MM.1S (cell line): ENCODE results near the gene DDX10.
"Not testable (repeated sequence)": the region's sequence is repeated elsewhere in the genome, so short reads cannot be mapped to it uniquely, and the experiment has no call there.

ENCODE experiments used
- DNase-seq: peaks from one replicate; pipeline ENCODE4 v3.0.0-alpha.2; 2015
- H2AFZ ChIP-seq: fragments of 300-600 bp; sonication (generic); 2 replicates; pipeline ENCODE4 v1.6.0; 2016; ENCODE audit warnings: antibody characterized with exemption, low read length
- H3F3A ChIP-seq: fragments of 300-600 bp; sonication (generic); 2 replicates; pipeline ENCODE4 v1.6.1; 2016; ENCODE audit warnings: mild to moderate bottlenecking, antibody characterized with exemption, low read length, moderate library complexity, mixed read lengths; ENCODE audit not compliant: insufficient read depth
- H3K27ac ChIP-seq: fragments of 300-600 bp; sonication (generic); 2 replicates; pipeline ENCODE4 v1.5.1; 2016; ENCODE audit warnings: mild to moderate bottlenecking, low read length
- H3K27me3 ChIP-seq: fragments of 300-600 bp; sonication (generic); replicated peaks from 2 replicates; pipeline ENCODE4 v1.6.0; 2016; ENCODE audit warnings: low read length; ENCODE audit not compliant: insufficient read depth
- H3K36me3 ChIP-seq: fragments of 300-600 bp; sonication (generic); replicated peaks from 2 replicates; pipeline ENCODE4 v1.6.1; 2016; ENCODE audit warnings: mild to moderate bottlenecking, low read length, mixed read lengths; ENCODE audit not compliant: insufficient read depth
- H3K4me1 ChIP-seq: fragments of 300-600 bp; sonication (generic); 2 replicates; pipeline ENCODE4 v1.6.1; 2016; ENCODE audit warnings: low read length, mixed read lengths
- H3K4me2 ChIP-seq: fragments of 300-600 bp; sonication (generic); 2 replicates; pipeline ENCODE4 v1.6.0; 2016; ENCODE audit warnings: low read depth, low read length
- H3K4me3 ChIP-seq: fragments of 300-600 bp; sonication (generic); 2 replicates; pipeline ENCODE4 v1.5.1; 2016; ENCODE audit warnings: low read length, mixed read lengths
- H3K79me2 ChIP-seq: fragments of 300-600 bp; sonication (generic); 2 replicates; pipeline ENCODE4 v1.6.1; 2016; ENCODE audit warnings: mixed run types, low read length, mixed read lengths
- H3K9ac ChIP-seq: fragments of 300-600 bp; sonication (generic); 2 replicates; pipeline ENCODE4 v1.6.1; 2016; ENCODE audit warnings: low read length, mixed read lengths
- H3K9me2 ChIP-seq: fragments of 300-600 bp; sonication (generic); replicated peaks from 2 replicates; pipeline ENCODE4 v1.6.1; 2016; ENCODE audit warnings: mild to moderate bottlenecking, low read length, mixed read lengths; ENCODE audit not compliant: insufficient read depth
- H3K9me3 ChIP-seq: fragments of 300-600 bp; sonication (generic); replicated peaks from 2 replicates; pipeline ENCODE4 v1.6.1; 2016; ENCODE audit warnings: mild to moderate bottlenecking, low read length, mixed read lengths; ENCODE audit not compliant: insufficient read depth
- H4K20me1 ChIP-seq: fragments of 300-600 bp; sonication (generic); 2 replicates; pipeline ENCODE4 v1.6.1; 2016; ENCODE audit warnings: mild to moderate bottlenecking, low read length, moderate library complexity, mixed read lengths; ENCODE audit not compliant: insufficient read depth
- EZH2 ChIP-seq: fragments of 300-600 bp; sonication (generic); optimal IDR thresholded peaks from 2 replicates; pipeline ENCODE3; 2017; ENCODE audit warnings: low read depth, mild to moderate bottlenecking, antibody characterized with exemption, low read length, mixed read lengths
- EZH2phosphoT487 ChIP-seq: fragments of 300-600 bp; sonication (generic); IDR thresholded peaks from 2 replicates; pipeline ENCODE4 v1.6.1; 2018; ENCODE audit warnings: antibody characterized with exemption, low read length
- TF ChIP-seq, protein P1 (sequence below): fragments of 300-600 bp; sonication (generic); IDR thresholded peaks from 2 replicates; pipeline ENCODE4 v1.5.1; 2016; ENCODE audit warnings: antibody characterized with exemption, low read length, mixed read lengths

The DDX10 gene

GRCh38 chr11:108775324-108775723 lies 110.5 kb downstream of the DDX10 start:
- Histone ChIP-seq H3K27me3 (no peaks in the 10 kb centered on the region), H3K27ac (no peak overlapping the region)

GRCh38 chr11:108779147-108779546 lies 114.3 kb downstream of the DDX10 start:
- H3K9ac ChIP-seq, H4K20me1 ChIP-seq, H3K9me3 ChIP-seq, H3K4me1 ChIP-seq, DNase-seq, H3K27me3 ChIP-seq, H3F3A ChIP-seq, H3K9me2 ChIP-seq, H2AFZ ChIP-seq, H3K4me3 ChIP-seq, H3K27ac ChIP-seq, H3K36me3 ChIP-seq, H3K4me2 ChIP-seq: not testable (repeated sequence)
- 0 out of 2 replicates have a peak, but pooled peaks cover 16% of the 10 kb centered on the region for H3K79me2 ChIP-seq

More at GRCh38 chr11:108775324-108775723, 110.5 kb downstream of the DDX10 start:
- Histone ChIP-seq H3K9me2 (no peaks in the 10 kb centered on the region), H3K79me2 (peaks cover 15% of the 10 kb centered on the region; the same call in 1 of the 2 replicates), H3K36me3 (no peaks in the 10 kb centered on the region), H4K20me1 (no peaks in the 10 kb centered on the region), H3K4me1 (no peaks in the 10 kb centered on the region), H3K4me2 (no peak overlapping the region), H3K9ac (no peak overlapping the region), H3K4me3 (no peak overlapping the region), H2AFZ (no peak overlapping the region), H3K9me3 (no peaks in the 10 kb centered on the region), H3F3A (no peaks in the 10 kb centered on the region)
- no peak for DNase-seq
- TF ChIP-seq EZH2phosphoT487 (no peak), EZH2 (no peak)
- TF ChIP-seq, protein P1, sequence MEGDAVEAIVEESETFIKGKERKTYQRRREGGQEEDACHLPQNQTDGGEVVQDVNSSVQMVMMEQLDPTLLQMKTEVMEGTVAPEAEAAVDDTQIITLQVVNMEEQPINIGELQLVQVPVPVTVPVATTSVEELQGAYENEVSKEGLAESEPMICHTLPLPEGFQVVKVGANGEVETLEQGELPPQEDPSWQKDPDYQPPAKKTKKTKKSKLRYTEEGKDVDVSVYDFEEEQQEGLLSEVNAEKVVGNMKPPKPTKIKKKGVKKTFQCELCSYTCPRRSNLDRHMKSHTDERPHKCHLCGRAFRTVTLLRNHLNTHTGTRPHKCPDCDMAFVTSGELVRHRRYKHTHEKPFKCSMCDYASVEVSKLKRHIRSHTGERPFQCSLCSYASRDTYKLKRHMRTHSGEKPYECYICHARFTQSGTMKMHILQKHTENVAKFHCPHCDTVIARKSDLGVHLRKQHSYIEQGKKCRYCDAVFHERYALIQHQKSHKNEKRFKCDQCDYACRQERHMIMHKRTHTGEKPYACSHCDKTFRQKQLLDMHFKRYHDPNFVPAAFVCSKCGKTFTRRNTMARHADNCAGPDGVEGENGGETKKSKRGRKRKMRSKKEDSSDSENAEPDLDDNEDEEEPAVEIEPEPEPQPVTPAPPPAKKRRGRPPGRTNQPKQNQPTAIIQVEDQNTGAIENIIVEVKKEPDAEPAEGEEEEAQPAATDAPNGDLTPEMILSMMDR, result no peak

- Histone ChIP-seq H3K27ac (no peak overlapping the region), H3K79me2 (peaks cover 22% of the 10 kb centered on the region; the same call in 1 of the 2 replicates), H4K20me1 (no peaks in the 10 kb centered on the region), H3K36me3 (no peaks in the 10 kb centered on the region), H3F3A (no peaks in the 10 kb centered on the region), H3K4me3 (no peak overlapping the region), H3K27me3 (no peaks in the 10 kb centered on the region), H3K4me1 (no peaks in the 10 kb centered on the region), H3K9me3 (no peaks in the 10 kb centered on the region), H3K4me2 (no peak overlapping the region), H3K9me2 (no peaks in the 10 kb centered on the region), H2AFZ (no peak overlapping the region), H3K9ac (no peak overlapping the region)
- DNase-seq, result no peak
- TF ChIP-seq EZH2, result no peak
- TF ChIP-seq EZH2phosphoT487, result no peak
- TF ChIP-seq, protein P1, result no peak
These were observed 115.2 kb downstream of the DDX10 start for GRCh38 chr11:108780119-108780518.

GRCh38 chr11:108781946-108782345 lies 117.1 kb downstream of the DDX10 start:
- TF ChIP-seq, protein P1, result no peak
- no peak for TF ChIP-seq EZH2
- no peak for TF ChIP-seq EZH2phosphoT487
- no peak for DNase-seq
- no peak overlapping the region for H3K4me3 ChIP-seq
- H3K9ac ChIP-seq, result no peak overlapping the region
- H3F3A ChIP-seq, result no peaks in the 10 kb centered on the region
- no peak overlapping the region for H3K27ac ChIP-seq
- H3K27me3 ChIP-seq, result no peaks in the 10 kb centered on the region
- H3K4me1 ChIP-seq, result no peaks in the 10 kb centered on the region
- no peaks in the 10 kb centered on the region for H3K9me2 ChIP-seq
- H4K20me1 ChIP-seq, result no peaks in the 10 kb centered on the region
- no peaks in the 10 kb centered on the region for H3K36me3 ChIP-seq
- peaks cover 31% of the 10 kb centered on the region for H3K79me2 ChIP-seq
- H2AFZ ChIP-seq, result no peak overlapping the region
- H3K4me2 ChIP-seq, result no peak overlapping the region
- no peaks in the 10 kb centered on the region for H3K9me3 ChIP-seq
